H9 (cell line): Measurements from ENCODE around the gene GNAI1. TPM values are rescaled to one million over a fixed set of nuclear protein-coding genes. Genes with fewer than 3 reads are reported as not detected.

Source experiments
- DNase-seq: peaks from one replicate; pipeline ENCODE4 v3.0.0-alpha.2; 2017
- H2AFZ ChIP-seq: one replicate; pipeline ENCODE4 v1.6.1; 2013; ENCODE audit warnings: mild to moderate bottlenecking, low read length, control low read depth, moderate library complexity
- H2AK5ac ChIP-seq: 2 replicates; pipeline ENCODE4 v1.6.1; 2013; ENCODE audit warnings: low read length, control low read depth, mixed read lengths; ENCODE audit not compliant: insufficient read length
- H2BK120ac ChIP-seq: one replicate; pipeline ENCODE4 v1.6.1; 2013; ENCODE audit warnings: low read depth, mild to moderate bottlenecking, low read length, control low read depth, inconsistent platforms; ENCODE audit not compliant: poor library complexity, severe bottlenecking
- H2BK12ac ChIP-seq: 2 replicates; pipeline ENCODE4 v1.6.1; 2013; ENCODE audit warnings: low read length, control low read depth, mixed read lengths, low read depth; ENCODE audit not compliant: insufficient read length
- H2BK15ac ChIP-seq: 2 replicates; pipeline ENCODE4 v1.6.1; 2013; ENCODE audit warnings: low read depth, low read length, control low read depth
- H2BK20ac ChIP-seq: one replicate; pipeline ENCODE4 v1.6.1; 2013; ENCODE audit warnings: low read depth, mild to moderate bottlenecking, low read length, control low read depth, inconsistent platforms; ENCODE audit not compliant: poor library complexity, severe bottlenecking
- H2BK5ac ChIP-seq: 2 replicates; pipeline ENCODE4 v1.6.1; 2013; ENCODE audit warnings: low read length, control low read depth, mixed read lengths; ENCODE audit not compliant: insufficient read length
- H3K14ac ChIP-seq: 2 replicates; pipeline ENCODE4 v1.6.1; 2013; ENCODE audit warnings: low read length, control low read depth; ENCODE audit not compliant: insufficient read depth
- H3K18ac ChIP-seq: 2 replicates; pipeline ENCODE4 v1.6.1; 2013; ENCODE audit warnings: low read depth, mild to moderate bottlenecking, mixed read lengths, low read length, control low read depth; ENCODE audit not compliant: insufficient read length
- H3K23ac ChIP-seq: 2 replicates; pipeline ENCODE4 v1.6.1; 2013; ENCODE audit warnings: low read length, control low read depth, mixed read lengths, low read depth; ENCODE audit not compliant: insufficient read length
- H3K23me2 ChIP-seq: 2 replicates; pipeline ENCODE4 v1.6.1; 2013; ENCODE audit warnings: low read depth, mild to moderate bottlenecking, mixed read lengths, low read length, control low read depth; ENCODE audit not compliant: insufficient read length, poor library complexity, severe bottlenecking
- H3K27ac ChIP-seq: 2 replicates; pipeline ENCODE4 v1.5.1; 2013; ENCODE audit warnings: low read length, control low read depth, mixed read lengths, low read depth; ENCODE audit not compliant: insufficient read length
- H3K27me3 ChIP-seq: 2 replicates; pipeline ENCODE4 v1.6.1; 2013; ENCODE audit warnings: low read length, control low read depth, inconsistent platforms; ENCODE audit not compliant: insufficient read depth
- H3K4ac ChIP-seq: 2 replicates; pipeline ENCODE4 v1.6.1; 2013; ENCODE audit warnings: low read depth, mild to moderate bottlenecking, control low read depth, inconsistent platforms, low read length, moderate library complexity
- H3K4me1 ChIP-seq: 2 replicates; pipeline ENCODE4 v1.6.1; 2013; ENCODE audit warnings: low read length, control low read depth, inconsistent platforms; ENCODE audit not compliant: insufficient read depth
- H3K4me2 ChIP-seq: 2 replicates; pipeline ENCODE4 v1.6.1; 2013; ENCODE audit warnings: low read length, control low read depth, mixed read lengths; ENCODE audit not compliant: insufficient read length, insufficient read depth
- H3K56ac ChIP-seq: 2 replicates; pipeline ENCODE4 v1.6.1; 2013; ENCODE audit warnings: low read depth, mild to moderate bottlenecking, mixed read lengths, low read length, control low read depth; ENCODE audit not compliant: insufficient read length
- H3K79me1 ChIP-seq: 2 replicates; pipeline ENCODE4 v1.6.1; 2013; ENCODE audit warnings: low read depth, mild to moderate bottlenecking, moderate library complexity, low read length, control low read depth, inconsistent platforms; ENCODE audit not compliant: insufficient read depth, poor library complexity, severe bottlenecking
- H3K79me2 ChIP-seq: 2 replicates; pipeline ENCODE4 v1.6.1; 2013; ENCODE audit warnings: low read length, control low read depth, inconsistent platforms; ENCODE audit not compliant: insufficient read depth
- H3K9ac ChIP-seq: 2 replicates; pipeline ENCODE4 v1.6.1; 2013; ENCODE audit warnings: low read length, control low read depth, mixed read lengths; ENCODE audit not compliant: insufficient read length; ENCODE audit errors: extremely low read depth
- H3K9me3 ChIP-seq: one replicate; pipeline ENCODE4 v1.6.1; 2013; ENCODE audit warnings: low read depth, low read length, inconsistent platforms; ENCODE audit not compliant: control insufficient read depth
- H3T11ph ChIP-seq: one replicate; pipeline ENCODE4 v1.6.1; 2013; ENCODE audit warnings: mild to moderate bottlenecking, low read length, control low read depth, inconsistent platforms
- H4K20me1 ChIP-seq: one replicate; pipeline ENCODE4 v1.6.1; 2013; ENCODE audit not compliant: control insufficient read depth, insufficient read length, insufficient read depth
- H4K5ac ChIP-seq: 2 replicates; pipeline ENCODE4 v1.6.1; 2013; ENCODE audit warnings: low read depth, mild to moderate bottlenecking, mixed read lengths, low read length, control low read depth; ENCODE audit not compliant: insufficient read length
- H4K8ac ChIP-seq: replicated peaks from 2 replicates; pipeline ENCODE4 v1.6.1; 2013; ENCODE audit warnings: low read length, control low read depth, mixed read lengths, low read depth; ENCODE audit not compliant: insufficient read length
- H4K91ac ChIP-seq: 2 replicates; pipeline ENCODE4 v1.6.1; 2013; ENCODE audit warnings: low read depth, mild to moderate bottlenecking, moderate library complexity, mixed read lengths, low read length, control low read depth; ENCODE audit not compliant: insufficient read length
- H3K27ac Mint-ChIP-seq, 3 experiments: 2 replicates in 2 of 3; 3 replicates in 1 of 3; pipeline ENCODE4 v1.8.0; 2020 to 2021; ENCODE audit warnings: mixed read lengths in 3 of 3, mild to moderate bottlenecking in 1 of 3, moderate library complexity in 1 of 3
- H3K27me3 Mint-ChIP-seq: 2 replicates; pipeline ENCODE4 v1.8.0; 2021; ENCODE audit warnings: low read depth, mild to moderate bottlenecking, moderate library complexity, mixed read lengths
- H3K36me3 Mint-ChIP-seq, 3 experiments: 2 replicates in 2 of 3; 3 replicates in 1 of 3; pipeline ENCODE4 v1.8.0; 2020 to 2021; ENCODE audit warnings: low read depth in 3 of 3, mixed read lengths in 3 of 3; ENCODE audit not compliant: insufficient read depth in 1 of 3
- H3K4me1 Mint-ChIP-seq, 2 experiments: 2 replicates each; pipeline ENCODE4 v1.8.0; 2020; ENCODE audit warnings: mixed read lengths in 2 of 2
- H3K4me3 Mint-ChIP-seq, 2 experiments: 2 replicates in 1 of 2; 3 replicates in 1 of 2; pipeline ENCODE4 v1.8.0; 2020 to 2021; ENCODE audit warnings: mild to moderate bottlenecking in 2 of 2, mixed read lengths in 2 of 2, moderate library complexity in 1 of 2
- H3K9me3 Mint-ChIP-seq, 2 experiments: 2 replicates in 1 of 2; 3 replicates in 1 of 2; pipeline ENCODE4 v1.8.0; 2020; ENCODE audit warnings: mild to moderate bottlenecking in 2 of 2, mixed read lengths in 2 of 2, moderate library complexity in 1 of 2
- WGBS: extraction: QIAGEN DNeasy Blood & Tissue Kit; methylation state at CpG from one replicate; pipeline ENCODE4 v1.1.7; 2013; ENCODE audit warnings: missing lambda C conversion rate, low lambda C conversion rate, mixed read lengths; ENCODE audit not compliant: insufficient read length; ENCODE audit errors: extremely low coverage; 5-methylcytosine and 5-hydroxymethylcytosine counted together
- total RNA-seq: library from RNA; stranded (reverse); gene quantifications from 2 replicates; pipeline ENCODE4 v1.2.1, GENCODE V29; 2021
- TF ChIP-seq, protein P1 (sequence below): fragments of 200-600 bp; sonication (generic); conservative IDR thresholded peaks from 3 replicates; pipeline ENCODE4 v1.8.0; 2021; ENCODE audit warnings: antibody characterized with exemption, mild to moderate bottlenecking

The GNAI1 gene
- total RNA-seq, 1 experiment from 2014 or later: 14.1 TPM

GRCh38 chr7:80215734-80216133 lies 81.1 kb downstream of the GNAI1 start:
- Histone ChIP-seq H3K9me3 (no peaks in the 10 kb centered on the region), H3K23ac (no peak overlapping the region), H3K79me1 (no peaks in the 10 kb centered on the region), H2BK120ac (no peak overlapping the region), H2BK20ac (no peak overlapping the region), H3K27ac (no peak overlapping the region), H2AFZ (no peak overlapping the region), H3K9ac (no peak overlapping the region), H2BK12ac (no peak overlapping the region), H2BK15ac (no peak overlapping the region), H3K18ac (no peak overlapping the region), H3K4ac (no peak overlapping the region), H4K91ac (no peak overlapping the region), H3K14ac (no peak overlapping the region), H3K27me3 (no peaks in the 10 kb centered on the region), H4K5ac (no peak overlapping the region), H2BK5ac (no peak overlapping the region), H3K79me2 (no peaks in the 10 kb centered on the region), H3K4me1 (no peaks in the 10 kb centered on the region), H3K4me2 (no peak overlapping the region), H3K23me2 (no peaks in the 10 kb centered on the region), H4K20me1 (no peaks in the 10 kb centered on the region), H2AK5ac (no peak overlapping the region), H3T11ph (no peak overlapping the region), H4K8ac (no peak overlapping the region), H3K56ac (no peak overlapping the region)
- Mint-ChIP-seq H3K4me1 (0 out of 4 replicates have a peak, but pooled peaks cover 0 to 6% of the 10 kb centered on the region in 2 experiments), H3K4me3 (no peak overlapping the region), H3K27ac (no peak overlapping the region), H3K9me3 (no peaks in the 10 kb centered on the region), H3K36me3 (peaks cover 2 to 26% (median 23%) of the 10 kb centered on the region in 3 experiments; a peak in 5 of 7 replicates), H3K27me3 (no peaks in the 10 kb centered on the region)
- TF ChIP-seq, protein P1, sequence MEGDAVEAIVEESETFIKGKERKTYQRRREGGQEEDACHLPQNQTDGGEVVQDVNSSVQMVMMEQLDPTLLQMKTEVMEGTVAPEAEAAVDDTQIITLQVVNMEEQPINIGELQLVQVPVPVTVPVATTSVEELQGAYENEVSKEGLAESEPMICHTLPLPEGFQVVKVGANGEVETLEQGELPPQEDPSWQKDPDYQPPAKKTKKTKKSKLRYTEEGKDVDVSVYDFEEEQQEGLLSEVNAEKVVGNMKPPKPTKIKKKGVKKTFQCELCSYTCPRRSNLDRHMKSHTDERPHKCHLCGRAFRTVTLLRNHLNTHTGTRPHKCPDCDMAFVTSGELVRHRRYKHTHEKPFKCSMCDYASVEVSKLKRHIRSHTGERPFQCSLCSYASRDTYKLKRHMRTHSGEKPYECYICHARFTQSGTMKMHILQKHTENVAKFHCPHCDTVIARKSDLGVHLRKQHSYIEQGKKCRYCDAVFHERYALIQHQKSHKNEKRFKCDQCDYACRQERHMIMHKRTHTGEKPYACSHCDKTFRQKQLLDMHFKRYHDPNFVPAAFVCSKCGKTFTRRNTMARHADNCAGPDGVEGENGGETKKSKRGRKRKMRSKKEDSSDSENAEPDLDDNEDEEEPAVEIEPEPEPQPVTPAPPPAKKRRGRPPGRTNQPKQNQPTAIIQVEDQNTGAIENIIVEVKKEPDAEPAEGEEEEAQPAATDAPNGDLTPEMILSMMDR: no peak
- DNase-seq: no peak
- no CpG with 5 or more reads among the region's 3 CpGs for WGBS
